Measurements from ENCODE around the gene TOX3. TPM values are rescaled to one million over a fixed set of nuclear protein-coding genes. Genes with fewer than 3 reads are reported as not detected.

TOX3 gene
- total RNA-seq, 2 donors from 2014 or later: not detected

- H3K27ac Mint-ChIP-seq: no peak overlapping the region
- no peaks in the 10 kb centered on the region for H3K4me1 Mint-ChIP-seq
- no peaks in the 10 kb centered on the region for H3K9me3 Mint-ChIP-seq
- H3K4me3 Mint-ChIP-seq: no peak overlapping the region
- no peaks in the 10 kb centered on the region for H3K36me3 Mint-ChIP-seq (ENCODE audit: low read depth)
- H3K27me3 Mint-ChIP-seq: no peaks in the 10 kb centered on the region
- no peak for ATAC-seq (replicated peaks)
These were observed 48.4 kb downstream of the TOX3 start for GRCh38 chr16:52498328-52499059.

GRCh38 chr16:52497067-52497816 is 49.7 kb downstream of the TOX3 start:
- no peak for ATAC-seq (replicated peaks)
- Mint-ChIP-seq H3K27ac (no peak overlapping the region), H3K9me3 (no peaks in the 10 kb centered on the region), H3K4me3 (no peak overlapping the region), H3K27me3 (no peaks in the 10 kb centered on the region), H3K36me3 (ENCODE audit: low read depth) (no peaks in the 10 kb centered on the region), H3K4me1 (no peaks in the 10 kb centered on the region)

- ATAC-seq (replicated peaks): no peak
- H3K4me3 Mint-ChIP-seq: no peak overlapping the region
- H3K9me3 Mint-ChIP-seq: peaks cover under 1% of the 10 kb centered on the region
- H3K27me3 Mint-ChIP-seq: no peaks in the 10 kb centered on the region
- H3K4me1 Mint-ChIP-seq: no peaks in the 10 kb centered on the region
- H3K27ac Mint-ChIP-seq: no peak overlapping the region
- H3K36me3 Mint-ChIP-seq (ENCODE audit: low read depth): no peaks in the 10 kb centered on the region
These were observed 50.7 kb downstream of the TOX3 start for GRCh38 chr16:52496051-52496876.

- Mint-ChIP-seq H3K4me1 (no peaks in the 10 kb centered on the region), H3K4me3 (no peak overlapping the region), H3K36me3 (ENCODE audit: low read depth) (no peaks in the 10 kb centered on the region), H3K27ac (no peak overlapping the region), H3K9me3 (peaks cover 4% of the 10 kb centered on the region), H3K27me3 (no peaks in the 10 kb centered on the region)
- ATAC-seq (replicated peaks): no peak
These were observed 52.3 kb downstream of the TOX3 start for GRCh38 chr16:52494621-52495020.

GRCh38 chr16:52494145-52494544 is 52.8 kb downstream of the TOX3 start:
- Mint-ChIP-seq H3K9me3 (peaks cover 4% of the 10 kb centered on the region), H3K4me1 (no peaks in the 10 kb centered on the region), H3K36me3 (ENCODE audit: low read depth) (no peaks in the 10 kb centered on the region), H3K4me3 (no peak overlapping the region), H3K27ac (no peak overlapping the region), H3K27me3 (no peaks in the 10 kb centered on the region)
- ATAC-seq (replicated peaks): no peak

- H3K27me3 Mint-ChIP-seq: no peaks in the 10 kb centered on the region
- no peaks in the 10 kb centered on the region for H3K4me1 Mint-ChIP-seq
- no peak for ATAC-seq (replicated peaks)
- H3K36me3 Mint-ChIP-seq (ENCODE audit: low read depth): no peaks in the 10 kb centered on the region
- no peak overlapping the region for H3K27ac Mint-ChIP-seq
- H3K4me3 Mint-ChIP-seq: no peak overlapping the region
- peaks cover 4% of the 10 kb centered on the region for H3K9me3 Mint-ChIP-seq
These were observed 54.1 kb downstream of the TOX3 start for GRCh38 chr16:52492789-52493357.

GRCh38 chr16:52491216-52491615 is 55.7 kb downstream of the TOX3 start:
- Mint-ChIP-seq H3K4me1 (no peaks in the 10 kb centered on the region), H3K27ac (no peak overlapping the region), H3K36me3 (ENCODE audit: low read depth) (no peaks in the 10 kb centered on the region)

GRCh38 chr16:52489894-52490293 is 57.0 kb downstream of the TOX3 start:
- no peak overlapping the region for H3K4me3 Mint-ChIP-seq
- H3K4me1 Mint-ChIP-seq: no peaks in the 10 kb centered on the region
- ATAC-seq (replicated peaks): no peak
- H3K27me3 Mint-ChIP-seq: no peaks in the 10 kb centered on the region
- no peak overlapping the region for H3K27ac Mint-ChIP-seq
- peaks cover 9% of the 10 kb centered on the region for H3K9me3 Mint-ChIP-seq
- no peaks in the 10 kb centered on the region for H3K36me3 Mint-ChIP-seq (ENCODE audit: low read depth)

More at GRCh38 chr16:52491216-52491615, 55.7 kb downstream of the TOX3 start:
- ATAC-seq (replicated peaks): no peak
- Mint-ChIP-seq H3K27me3 (no peaks in the 10 kb centered on the region), H3K9me3 (peaks cover 6% of the 10 kb centered on the region), H3K4me3 (no peak overlapping the region)

GRCh38 chr16:52488837-52489289 is 58.1 kb downstream of the TOX3 start:
- no peaks in the 10 kb centered on the region for H3K36me3 Mint-ChIP-seq (ENCODE audit: low read depth)
- peaks cover 9% of the 10 kb centered on the region for H3K9me3 Mint-ChIP-seq
- no peaks in the 10 kb centered on the region for H3K27me3 Mint-ChIP-seq
- no peak overlapping the region for H3K27ac Mint-ChIP-seq
- ATAC-seq (replicated peaks): no peak
- no peaks in the 10 kb centered on the region for H3K4me1 Mint-ChIP-seq
- no peak overlapping the region for H3K4me3 Mint-ChIP-seq

- no peak for ATAC-seq (replicated peaks)
- no peaks in the 10 kb centered on the region for H3K27me3 Mint-ChIP-seq
- H3K4me1 Mint-ChIP-seq: no peaks in the 10 kb centered on the region
- peaks cover 9% of the 10 kb centered on the region for H3K9me3 Mint-ChIP-seq
- H3K4me3 Mint-ChIP-seq: no peak overlapping the region
- H3K36me3 Mint-ChIP-seq (ENCODE audit: low read depth): no peaks in the 10 kb centered on the region
- no peak overlapping the region for H3K27ac Mint-ChIP-seq
These were observed 59.0 kb downstream of the TOX3 start for GRCh38 chr16:52487849-52488457.

- Mint-ChIP-seq H3K27ac (no peak overlapping the region), H3K9me3 (no peaks in the 10 kb centered on the region), H3K27me3 (no peaks in the 10 kb centered on the region), H3K4me3 (no peak overlapping the region), H3K36me3 (ENCODE audit: low read depth) (no peaks in the 10 kb centered on the region), H3K4me1 (no peaks in the 10 kb centered on the region)
- ATAC-seq (replicated peaks): no peak
These were observed 66.7 kb downstream of the TOX3 start for GRCh38 chr16:52480237-52480636.

GRCh38 chr16:52476111-52476510 is 70.8 kb downstream of the TOX3 start:
- H3K36me3 Mint-ChIP-seq (ENCODE audit: low read depth): no peaks in the 10 kb centered on the region
- no peak overlapping the region for H3K4me3 Mint-ChIP-seq
- no peak overlapping the region for H3K27ac Mint-ChIP-seq
- peaks cover 16% of the 10 kb centered on the region for H3K9me3 Mint-ChIP-seq
- H3K27me3 Mint-ChIP-seq: no peaks in the 10 kb centered on the region
- no peaks in the 10 kb centered on the region for H3K4me1 Mint-ChIP-seq
- no peak for ATAC-seq (replicated peaks)

- no peak overlapping the region for H3K27ac Mint-ChIP-seq
- H3K4me3 Mint-ChIP-seq: no peak overlapping the region
- H3K27me3 Mint-ChIP-seq: no peaks in the 10 kb centered on the region
- H3K9me3 Mint-ChIP-seq: peaks cover 16% of the 10 kb centered on the region
- no peaks in the 10 kb centered on the region for H3K36me3 Mint-ChIP-seq (ENCODE audit: low read depth)
- H3K4me1 Mint-ChIP-seq: no peaks in the 10 kb centered on the region
- ATAC-seq (replicated peaks): no peak
These were observed 72.3 kb downstream of the TOX3 start for GRCh38 chr16:52474679-52475078.

- H3K9me3 Mint-ChIP-seq: peaks cover 16% of the 10 kb centered on the region
- H3K27me3 Mint-ChIP-seq: no peaks in the 10 kb centered on the region
- no peak overlapping the region for H3K4me3 Mint-ChIP-seq
- no peaks in the 10 kb centered on the region for H3K36me3 Mint-ChIP-seq (ENCODE audit: low read depth)
- ATAC-seq (replicated peaks): no peak
- H3K4me1 Mint-ChIP-seq: no peaks in the 10 kb centered on the region
- H3K27ac Mint-ChIP-seq: no peak overlapping the region
These were observed 73.8 kb downstream of the TOX3 start for GRCh38 chr16:52473096-52473495.

All from activated T-helper 17 cell treated with anti-CD3 and anti-CD28 coated beads, Interleukin-2, amount 50 U/mL, for 72 hours (primary cell).